T-cell (primary cell): ENCODE measurements around the gene FBXO34. TPM values are rescaled to one million over a fixed set of nuclear protein-coding genes. Genes with fewer than 3 reads are reported as not detected.

ENCODE experiments used
- ATAC-seq, 4 experiments: fragments of 200-7000 bp in 3 of 4; fragments of 150-1000 bp in 1 of 4; cut with Tn5 transposase; replicated peaks in 1 of 4; 1 replicate in 3 of 4; 2 replicates in 1 of 4; pipeline ENCODE4 v1.10.0; 2021; ENCODE audit warnings: moderate library complexity in 3 of 4, mild to moderate bottlenecking in 2 of 4, moderate number of reproducible peaks in 1 of 4
- CTCF ChIA-PET, 2 donors: fragments of 300-600 bp; sonication (Branson Sonifier 250); formaldehyde crosslinking; loops; one replicate each; lab custom pipeline; 2022; ENCODE audit warnings: antibody characterized with exemption in 2 of 2; lab: Charles Lee
- POLR2A ChIA-PET, 2 donors: fragments of 300-600 bp; sonication (Branson Sonifier 250); formaldehyde crosslinking; loops; one replicate each; lab custom pipeline; 2022; ENCODE audit warnings: antibody characterized with exemption in 2 of 2; lab: Charles Lee
- DNase-seq, 35 experiments: peaks; one replicate each; pipeline versions ENCODE4 v3.0.0 to v3.0.0-alpha.2; 2013 to 2023
- H3K27ac ChIP-seq: one replicate; pipeline ENCODE4 v1.5.1; 2013; ENCODE audit warnings: low read length
- H3K27me3 ChIP-seq, 2 experiments: replicated peaks in 1 of 2; 1 replicate in 1 of 2; 2 replicates in 1 of 2; pipeline versions ENCODE4 v1.6.1 to v1.7.0; 2013; ENCODE audit warnings: low read length in 1 of 2, mixed read lengths in 1 of 2; ENCODE audit not compliant: control insufficient read depth in 2 of 2, insufficient read depth in 2 of 2; ENCODE audit errors: extremely low read depth in 1 of 2
- H3K36me3 ChIP-seq, 2 donors: 1 replicate in 1 of 2; 2 replicates in 1 of 2; pipeline versions ENCODE4 v1.6.1 to v1.7.0; 2013; ENCODE audit warnings: low read length in 1 of 2; ENCODE audit not compliant: control insufficient read depth in 2 of 2, insufficient read depth in 1 of 2; ENCODE audit errors: extremely low read depth in 1 of 2
- H3K4me1 ChIP-seq, 2 experiments: 1 replicate in 1 of 2; 2 replicates in 1 of 2; pipeline versions ENCODE4 v1.6.1 to v1.7.0; 2013; ENCODE audit warnings: low read length in 2 of 2, mixed read lengths in 1 of 2; ENCODE audit not compliant: insufficient read depth in 2 of 2, control insufficient read depth in 1 of 2; ENCODE audit errors: extremely low read depth in 1 of 2
- H3K4me3 ChIP-seq, 2 donors: 1 replicate in 1 of 2; 2 replicates in 1 of 2; pipeline versions ENCODE4 v1.5.1 to v1.7.0; 2013; ENCODE audit warnings: mild to moderate bottlenecking in 2 of 2, low read length in 1 of 2, moderate library complexity in 1 of 2; ENCODE audit not compliant: control insufficient read depth in 1 of 2; ENCODE audit errors: extremely low read depth in 1 of 2
- H3K9me3 ChIP-seq: 2 replicates; pipeline ENCODE4 v1.7.0; 2013
- H3K27ac Mint-ChIP-seq, 2 donors: one replicate each; pipeline ENCODE4 v1.8.0; 2020 to 2021; ENCODE audit warnings: mild to moderate bottlenecking in 2 of 2, mixed read lengths in 2 of 2
- H3K27me3 Mint-ChIP-seq, 2 donors: one replicate each; pipeline ENCODE4 v1.8.0; 2021 to 2022; ENCODE audit warnings: mixed read lengths in 2 of 2
- H3K36me3 Mint-ChIP-seq: one replicate; pipeline ENCODE4 v1.8.0; 2021; ENCODE audit warnings: mixed read lengths
- H3K4me1 Mint-ChIP-seq, 3 donors: one replicate each; pipeline ENCODE4 v1.8.0; 2020 to 2022; ENCODE audit warnings: mixed read lengths in 3 of 3, mild to moderate bottlenecking in 1 of 3
- H3K4me3 Mint-ChIP-seq, 3 donors: one replicate each; pipeline ENCODE4 v1.8.0; 2020 to 2022; ENCODE audit warnings: mild to moderate bottlenecking in 3 of 3, mixed read lengths in 3 of 3, moderate library complexity in 3 of 3
- H3K9me3 Mint-ChIP-seq, 3 donors: one replicate each; pipeline ENCODE4 v1.8.0; 2020 to 2022; ENCODE audit warnings: mixed read lengths in 3 of 3
- WGBS: methylation state at CpG from one replicate; pipeline ENCODE4 v1.1.5; 2013; ENCODE audit warnings: missing lambda C conversion rate; ENCODE audit not compliant: insufficient coverage; 5-methylcytosine and 5-hydroxymethylcytosine counted together
- total RNA-seq, 35 experiments: library from RNA in 6 of 35; stranded (reverse) in 6 of 35; fragments of 120-200 nt in 1 of 35; gene quantifications; one replicate each; pipeline versions ENCODE4 v1.2.1 to v1.2.4 and lab custom pipeline; 2013 to 2026

FBXO34 gene
- 10 to 100 TPM; 22.1 to 36.9 (median 28.7) TPM for total RNA-seq
- total RNA-seq (2013) = 35.9 TPM
- total RNA-seq (lab: John Stamatoyannopoulos, UW) = 33.5 to 157 (median 78.3) reads per million in 29 experiments

- H3K27ac Mint-ChIP-seq = peak within 1 kb of the TSS; percentile 78 to 88
- CTCF ChIA-PET = interaction anchor here (0.5 to 5.1 kb wide), 42 partner anchors 9 to 1204 kb away, joined by 3 to 85 read pairs (median 4); partner anchors contain the start of genes SOCS4 (in 1 of the 2) and WDHD1 (in 1 of the 2)
- H3K36me3 Mint-ChIP-seq = no peaks in the 10 kb centered on the region
Measured at GRCh38 chr14:55270832-55271571, at the start of gene FBXO34. Gene FBXO34, plus strand, starts transcription at chr14:55271421. Its CDS starts 78,970 bp downstream, at chr14:55350391.

GRCh38 chr14:55221968-55222367 is 49.3 kb upstream of the FBXO34 start:
- ATAC-seq (no peak), DNase-seq (no peak)
- Histone ChIP-seq H3K9me3 (no peaks in the 10 kb centered on the region), H3K36me3 (no peaks in the 10 kb centered on the region), H3K4me1 (no peaks in the 10 kb centered on the region), H3K27me3 (peaks cover 0 to 3% of the 10 kb centered on the region in 2 experiments), H3K27ac (no peak overlapping the region), H3K4me3 (no peak overlapping the region)
- H3K36me3 Mint-ChIP-seq = peaks cover 7% of the 10 kb centered on the region
- peaks cover 4 to 14% (median 12%) of the 10 kb centered on the region in 3 donors for H3K9me3 Mint-ChIP-seq
- CTCF ChIA-PET = no interaction called here
- POLR2A ChIA-PET = no interaction called here
- H3K4me3 Mint-ChIP-seq = no peak overlapping the region
- no peak overlapping the region for H3K27ac Mint-ChIP-seq
- no peaks in the 10 kb centered on the region for H3K4me1 Mint-ChIP-seq
- peaks cover 2 to 3% of the 10 kb centered on the region in 2 donors for H3K27me3 Mint-ChIP-seq

More at GRCh38 chr14:55270832-55271571, at the start of gene FBXO34:
- H3K4me1 Mint-ChIP-seq = peaks cover 38 to 42% (median 40%) of the 10 kb centered on the region in 3 donors
- H3K9me3 Mint-ChIP-seq = no peaks in the 10 kb centered on the region
- no peaks in the 10 kb centered on the region for H3K36me3 ChIP-seq
- H3K9me3 ChIP-seq = no peaks in the 10 kb centered on the region
- no peaks in the 10 kb centered on the region for H3K27me3 ChIP-seq
- DNase-seq (peak; percentile 94 to 100 (median 99)), ATAC-seq (peak; percentile 89 to 95 (median 90))
- H3K4me1 ChIP-seq = peaks cover 4 to 8% of the 10 kb centered on the region in 2 experiments
- POLR2A ChIA-PET = interaction anchor here (0.6 to 1.2 kb wide), 4 partner anchors 11 to 744 kb away, joined by 3 to 4 read pairs (median 4); no protein-coding TSS in a partner anchor
- peak within 1 kb of the TSS; percentile 78 for H3K27ac ChIP-seq
- WGBS = 2% methylated on average over 41 of the region's 49 CpGs
- peak within 1 kb of the TSS; percentile 86 to 92 (median 88) for H3K4me3 Mint-ChIP-seq
- peak within 1 kb of the TSS; percentile 71 to 97 for H3K4me3 ChIP-seq
- no peaks in the 10 kb centered on the region for H3K27me3 Mint-ChIP-seq

GRCh38 chr14:55223364-55223763 is 47.9 kb upstream of the FBXO34 start:
- no peak overlapping the region for H3K27ac ChIP-seq
- Mint-ChIP-seq H3K27ac (no peak overlapping the region), H3K9me3 (peaks cover 4 to 17% (median 15%) of the 10 kb centered on the region in 3 donors), H3K27me3 (peaks cover 2 to 3% of the 10 kb centered on the region in 2 donors), H3K4me1 (no peaks in the 10 kb centered on the region), H3K4me3 (no peak overlapping the region), H3K36me3 (peaks cover 7% of the 10 kb centered on the region)
- DNase-seq (no peak), ATAC-seq (no peak)
- H3K27me3 ChIP-seq = peaks cover 0 to 3% of the 10 kb centered on the region in 2 experiments
- H3K36me3 ChIP-seq = no peaks in the 10 kb centered on the region
- no peaks in the 10 kb centered on the region for H3K9me3 ChIP-seq
- ChIA-PET CTCF (interaction anchor here in 1 of 2 donors (0.6 kb wide), 1 partner anchor 194 kb away, joined by 5 read pairs; no protein-coding TSS in a partner anchor), POLR2A (interaction anchor here in 1 of 2 donors (0.6 kb wide), 1 partner anchor 59 kb away, joined by 3 read pairs; no protein-coding TSS in a partner anchor)
- no peak overlapping the region for H3K4me3 ChIP-seq
- no peaks in the 10 kb centered on the region for H3K4me1 ChIP-seq

GRCh38 chr14:55228261-55228660 is 43.0 kb upstream of the FBXO34 start:
- H3K27ac Mint-ChIP-seq = no peak overlapping the region
- CTCF ChIA-PET = interaction anchor here in 1 of 2 donors (1.0 kb wide), 1 partner anchor 18 kb away, joined by 3 read pairs; no protein-coding TSS in a partner anchor
- no peak for DNase-seq
- Histone ChIP-seq H3K9me3 (no peaks in the 10 kb centered on the region), H3K36me3 (no peaks in the 10 kb centered on the region), H3K4me3 (no peak overlapping the region), H3K27me3 (peaks cover 0 to 5% of the 10 kb centered on the region in 2 experiments), H3K4me1 (no peaks in the 10 kb centered on the region), H3K27ac (no peak overlapping the region)
- peaks cover 4 to 17% (median 15%) of the 10 kb centered on the region in 3 donors for H3K9me3 Mint-ChIP-seq
- POLR2A ChIA-PET = interaction anchor here in 1 of 2 donors (0.5 kb wide), 1 partner anchor 17 kb away, joined by 3 read pairs; no protein-coding TSS in a partner anchor
- no peaks in the 10 kb centered on the region for H3K4me1 Mint-ChIP-seq
- no peak overlapping the region for H3K4me3 Mint-ChIP-seq
- H3K36me3 Mint-ChIP-seq = peaks cover 7% of the 10 kb centered on the region
- ATAC-seq = no peak
- no CpG with 5 or more reads among the region's 2 CpGs for WGBS
- H3K27me3 Mint-ChIP-seq = peaks cover 4 to 8% of the 10 kb centered on the region in 2 donors

GRCh38 chr14:55233591-55233990 is 37.6 kb upstream of the FBXO34 start:
- no peak overlapping the region for H3K4me3 ChIP-seq
- CTCF ChIA-PET = no interaction called here
- no peaks in the 10 kb centered on the region for H3K4me1 Mint-ChIP-seq
- no CpG with 5 or more reads among the region's 3 CpGs for WGBS
- no peaks in the 10 kb centered on the region for H3K9me3 ChIP-seq
- DNase-seq (no peak), ATAC-seq (no peak)
- H3K27ac Mint-ChIP-seq = no peak overlapping the region
- no peak overlapping the region for H3K4me3 Mint-ChIP-seq
- H3K27me3 ChIP-seq = peaks cover 0 to 5% of the 10 kb centered on the region in 2 experiments
- H3K4me1 ChIP-seq = no peaks in the 10 kb centered on the region
- H3K27ac ChIP-seq = no peak overlapping the region
- no peaks in the 10 kb centered on the region for H3K36me3 Mint-ChIP-seq
- POLR2A ChIA-PET = no interaction called here
- H3K36me3 ChIP-seq = no peaks in the 10 kb centered on the region
- peaks cover 8 to 13% of the 10 kb centered on the region in 2 donors for H3K27me3 Mint-ChIP-seq
- H3K9me3 Mint-ChIP-seq = no peaks in the 10 kb centered on the region

GRCh38 chr14:55238019-55238680 is 33.1 kb upstream of the FBXO34 start:
- POLR2A ChIA-PET = interaction anchor here in 1 of 2 donors (0.5 kb wide), 1 partner anchor 30 kb away, joined by 4 read pairs; no protein-coding TSS in a partner anchor
- Histone ChIP-seq H3K36me3 (no peaks in the 10 kb centered on the region), H3K4me1 (no peaks in the 10 kb centered on the region), H3K4me3 (no peak overlapping the region), H3K9me3 (no peaks in the 10 kb centered on the region), H3K27ac (no peak overlapping the region), H3K27me3 (peaks cover 0 to 5% of the 10 kb centered on the region in 2 experiments)
- H3K9me3 Mint-ChIP-seq = no peaks in the 10 kb centered on the region
- H3K4me3 Mint-ChIP-seq = no peak overlapping the region
- WGBS = 72% methylated on average over 9 of the region's 12 CpGs
- DNase-seq = no peak
- no peak overlapping the region for H3K27ac Mint-ChIP-seq
- no peaks in the 10 kb centered on the region for H3K36me3 Mint-ChIP-seq
- CTCF ChIA-PET = interaction anchor here in 1 of 2 donors (0.5 kb wide), 1 partner anchor 20 kb away, joined by 3 read pairs; no protein-coding TSS in a partner anchor
- H3K27me3 Mint-ChIP-seq = peaks cover 9 to 13% of the 10 kb centered on the region in 2 donors
- no peak for ATAC-seq
- H3K4me1 Mint-ChIP-seq = no peaks in the 10 kb centered on the region
